Activated CD8-positive, alpha-beta T cell treated with anti-CD3 and anti-CD28 coated beads for 36 hours (primary cell): ENCODE results near the gene GOLT1A. TPM values are rescaled to one million over a fixed set of nuclear protein-coding genes. Genes with fewer than 3 reads are reported as not detected.

Experiments
- ATAC-seq: fragments of 200-7000 bp; cut with Tn5 transposase; one replicate; pipeline ENCODE4 v1.10.0; 2021; ENCODE audit warnings: mild to moderate bottlenecking, moderate library complexity
- CTCF ChIA-PET: fragments of 350-600 bp; sonication (Branson Sonifier 250); formaldehyde crosslinking; loops from one replicate; lab custom pipeline; 2021; ENCODE audit warnings: antibody characterized with exemption; lab: Charles Lee
- POLR2A ChIA-PET: fragments of 350-600 bp; sonication (Branson Sonifier 250); formaldehyde crosslinking; loops from one replicate; lab custom pipeline; 2021; ENCODE audit warnings: antibody characterized with exemption; lab: Charles Lee
- DNase-seq: peaks from one replicate; pipeline ENCODE4 v3.0.0-alpha.2; 2020
- H3K27ac Mint-ChIP-seq: one replicate; pipeline ENCODE4 v1.8.0; 2021; ENCODE audit warnings: mild to moderate bottlenecking, mixed read lengths
- H3K27me3 Mint-ChIP-seq: one replicate; pipeline ENCODE4 v1.8.0; 2021; ENCODE audit warnings: mixed read lengths
- H3K36me3 Mint-ChIP-seq: one replicate; pipeline ENCODE4 v1.8.0; 2021; ENCODE audit warnings: low read depth, mixed read lengths
- H3K4me1 Mint-ChIP-seq: one replicate; pipeline ENCODE4 v1.8.0; 2021; ENCODE audit warnings: low read depth, mixed read lengths
- H3K4me3 Mint-ChIP-seq: one replicate; pipeline ENCODE4 v1.8.0; 2021; ENCODE audit warnings: mild to moderate bottlenecking, moderate library complexity, mixed read lengths
- H3K9me3 Mint-ChIP-seq: one replicate; pipeline ENCODE4 v1.8.0; 2021; ENCODE audit warnings: mixed read lengths
- intact Hi-C: fragments of 100-400 bp; cut with micrococcal nuclease; formaldehyde crosslinking; loops from one replicate; pipeline ENCODE4 v1.10.0; 2022
- total RNA-seq, 2 experiments: library from RNA; stranded (reverse); gene quantifications; one replicate each; pipeline ENCODE4 v1.2.3, GENCODE V29; 2021
- TF ChIP-seq, protein P1 (sequence below): fragments of 200-600 bp; IDR thresholded peaks from one replicate; pipeline ENCODE4 v1.8.0; 2022; ENCODE audit warnings: antibody characterized with exemption, mild to moderate bottlenecking

Gene GOLT1A
- total RNA-seq, 2 experiments from 2014 or later = not detected

DNA sequence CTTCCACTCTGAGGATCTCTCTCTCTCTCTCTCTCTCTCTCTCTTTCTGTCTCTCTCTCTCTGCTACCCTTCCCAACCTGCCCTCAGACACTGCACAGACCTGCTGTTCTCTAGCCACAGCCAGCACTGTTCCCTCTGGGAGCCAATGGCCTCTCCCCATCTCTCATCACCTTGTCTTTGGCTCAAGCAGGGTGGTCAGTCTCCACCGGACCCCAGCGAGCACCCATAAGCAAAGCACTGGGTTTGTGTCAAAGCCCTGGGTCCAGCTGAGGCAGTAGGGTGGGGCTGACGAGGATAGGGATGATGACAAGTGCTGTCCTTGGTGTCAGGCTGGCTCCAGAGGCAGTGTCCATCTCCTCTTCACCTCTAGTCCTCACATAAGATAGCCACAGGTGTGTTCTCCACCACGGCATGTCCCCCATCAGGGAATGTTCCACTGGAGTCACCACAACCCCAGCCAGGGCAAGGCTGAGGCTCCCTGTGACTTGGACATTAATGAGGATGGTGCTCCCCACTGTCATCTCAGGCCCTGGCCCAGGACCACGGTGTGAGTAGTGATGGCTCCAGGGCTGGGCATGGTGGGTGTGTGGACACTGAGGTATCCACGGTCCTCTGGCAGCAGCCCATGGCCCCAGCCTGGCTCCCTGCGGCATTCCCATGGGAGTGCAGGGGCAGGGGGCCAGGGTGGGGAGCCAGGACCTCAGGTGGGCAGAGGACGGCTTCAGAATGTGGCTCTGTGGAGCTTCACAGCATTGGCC is 8.4 kb upstream of the GOLT1A start:
- no peaks in the 10 kb centered on the region for H3K36me3 Mint-ChIP-seq
- H3K4me1 Mint-ChIP-seq = peaks cover 6% of the 10 kb centered on the region
- H3K9me3 Mint-ChIP-seq = no peaks in the 10 kb centered on the region
- H3K27me3 Mint-ChIP-seq = no peaks in the 10 kb centered on the region
- DNase-seq = no peak
- H3K4me3 Mint-ChIP-seq = no peak overlapping the region
- no peak for ATAC-seq
- no peak overlapping the region for H3K27ac Mint-ChIP-seq
- ChIA-PET CTCF (interaction anchor here (1.4 kb wide), 1 partner anchor 15 kb away, joined by 5 read pairs; no protein-coding TSS in a partner anchor), POLR2A (no interaction called here)
- TF ChIP-seq, protein P1, sequence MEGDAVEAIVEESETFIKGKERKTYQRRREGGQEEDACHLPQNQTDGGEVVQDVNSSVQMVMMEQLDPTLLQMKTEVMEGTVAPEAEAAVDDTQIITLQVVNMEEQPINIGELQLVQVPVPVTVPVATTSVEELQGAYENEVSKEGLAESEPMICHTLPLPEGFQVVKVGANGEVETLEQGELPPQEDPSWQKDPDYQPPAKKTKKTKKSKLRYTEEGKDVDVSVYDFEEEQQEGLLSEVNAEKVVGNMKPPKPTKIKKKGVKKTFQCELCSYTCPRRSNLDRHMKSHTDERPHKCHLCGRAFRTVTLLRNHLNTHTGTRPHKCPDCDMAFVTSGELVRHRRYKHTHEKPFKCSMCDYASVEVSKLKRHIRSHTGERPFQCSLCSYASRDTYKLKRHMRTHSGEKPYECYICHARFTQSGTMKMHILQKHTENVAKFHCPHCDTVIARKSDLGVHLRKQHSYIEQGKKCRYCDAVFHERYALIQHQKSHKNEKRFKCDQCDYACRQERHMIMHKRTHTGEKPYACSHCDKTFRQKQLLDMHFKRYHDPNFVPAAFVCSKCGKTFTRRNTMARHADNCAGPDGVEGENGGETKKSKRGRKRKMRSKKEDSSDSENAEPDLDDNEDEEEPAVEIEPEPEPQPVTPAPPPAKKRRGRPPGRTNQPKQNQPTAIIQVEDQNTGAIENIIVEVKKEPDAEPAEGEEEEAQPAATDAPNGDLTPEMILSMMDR = no peak
- intact Hi-C loops = no loop called here

DNA sequence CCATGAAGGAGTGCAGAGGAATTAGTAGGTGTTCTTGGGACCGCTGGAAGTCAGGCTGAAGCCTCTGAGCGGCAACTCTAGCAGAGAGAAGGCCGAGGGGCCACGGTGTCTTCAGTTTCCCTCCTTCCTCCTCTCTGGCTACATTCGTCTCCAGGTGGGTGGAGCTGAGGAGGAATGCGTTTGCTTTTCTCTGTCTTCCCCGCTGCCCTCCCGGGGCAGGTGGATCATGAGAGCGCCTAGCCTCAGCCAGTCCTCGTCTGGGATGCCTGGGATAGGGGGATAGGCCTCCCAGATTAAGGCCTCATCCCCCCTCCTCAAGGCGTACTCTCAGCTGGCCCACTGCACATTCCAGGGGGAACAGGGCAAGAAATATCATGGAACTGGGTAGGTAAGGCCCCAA is 7.5 kb upstream of the GOLT1A start:
- H3K27me3 Mint-ChIP-seq = no peaks in the 10 kb centered on the region
- H3K27ac Mint-ChIP-seq = no peak overlapping the region
- no peaks in the 10 kb centered on the region for H3K36me3 Mint-ChIP-seq
- POLR2A ChIA-PET = no interaction called here
- CTCF ChIA-PET = no interaction called here
- intact Hi-C loops = no loop called here
- DNase-seq (no peak), ATAC-seq (no peak)
- TF ChIP-seq, protein P1 = no peak
- no peak overlapping the region for H3K4me3 Mint-ChIP-seq
- peaks cover 6% of the 10 kb centered on the region for H3K4me1 Mint-ChIP-seq
- no peaks in the 10 kb centered on the region for H3K9me3 Mint-ChIP-seq

DNA sequence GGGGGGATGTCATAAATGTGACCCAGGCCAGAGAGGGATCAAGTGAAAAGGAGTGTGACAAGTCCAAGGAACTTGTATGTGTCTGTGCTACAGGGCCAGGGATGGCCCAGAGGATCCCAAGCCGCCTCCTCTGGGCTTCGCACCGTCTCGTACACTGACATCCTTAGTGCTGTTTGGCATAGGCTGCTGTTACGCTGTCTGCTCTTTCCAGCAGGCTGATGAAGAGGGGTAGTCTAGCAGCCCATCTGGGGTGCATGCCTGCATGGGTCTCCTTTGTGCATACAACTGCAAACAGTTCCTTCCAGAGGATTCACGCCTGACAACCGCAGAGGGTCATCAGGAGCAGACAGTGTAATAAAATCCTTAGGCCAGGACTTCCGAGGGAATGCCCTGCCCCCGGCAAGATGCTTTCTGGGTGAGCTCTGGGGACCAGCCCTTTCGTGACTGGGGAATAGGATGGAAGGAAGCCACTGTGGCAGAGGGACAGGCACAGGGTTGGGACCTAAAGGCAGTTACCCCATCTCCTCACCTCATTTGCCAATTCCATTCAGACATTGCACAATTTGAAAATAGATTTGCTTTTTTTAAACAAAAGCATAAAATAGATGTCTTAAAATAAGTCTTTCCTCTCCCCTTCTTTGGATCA is 6.3 kb upstream of the GOLT1A start:
- intact Hi-C loops = no loop called here
- H3K4me1 Mint-ChIP-seq = peaks cover 6% of the 10 kb centered on the region
- no peak for DNase-seq
- no peaks in the 10 kb centered on the region for H3K27me3 Mint-ChIP-seq
- no peaks in the 10 kb centered on the region for H3K36me3 Mint-ChIP-seq
- H3K4me3 Mint-ChIP-seq = no peak overlapping the region
- TF ChIP-seq, protein P1 = no peak
- H3K9me3 Mint-ChIP-seq = no peaks in the 10 kb centered on the region
- ChIA-PET POLR2A (no interaction called here), CTCF (interaction anchor here (3.0 kb wide), 1 partner anchor 13 kb away, joined by 13 read pairs; no protein-coding TSS in a partner anchor)
- no peak for ATAC-seq
- H3K27ac Mint-ChIP-seq = no peak overlapping the region

DNA sequence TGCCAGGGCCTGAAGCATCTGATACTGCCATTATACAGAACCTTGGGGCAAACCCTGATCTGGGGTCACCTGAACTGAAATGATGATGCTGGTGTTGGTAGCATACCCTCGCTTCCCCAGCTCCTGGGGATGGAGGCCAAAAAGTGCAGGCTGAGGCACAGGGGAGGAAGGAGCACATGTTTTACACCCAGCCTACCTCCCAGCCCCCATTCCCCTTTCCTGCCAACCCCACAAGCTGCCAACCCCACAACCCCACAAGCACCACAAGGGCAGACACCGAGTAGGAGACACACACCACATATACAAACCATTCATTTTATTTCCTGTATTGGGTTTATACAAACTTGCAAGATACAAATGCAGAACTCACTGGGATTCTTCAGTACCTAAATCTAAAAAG is 4.8 kb upstream of the GOLT1A start:
- peaks cover 13% of the 10 kb centered on the region for H3K4me1 Mint-ChIP-seq
- H3K9me3 Mint-ChIP-seq = no peaks in the 10 kb centered on the region
- CTCF ChIA-PET = interaction anchor here (3.0 kb wide), 1 partner anchor 12 kb away, joined by 13 read pairs; no protein-coding TSS in a partner anchor
- no peaks in the 10 kb centered on the region for H3K36me3 Mint-ChIP-seq
- DNase-seq = no peak
- no peak overlapping the region for H3K27ac Mint-ChIP-seq
- no peak for ATAC-seq
- TF ChIP-seq, protein P1 = no peak
- no peak overlapping the region for H3K4me3 Mint-ChIP-seq
- POLR2A ChIA-PET = no interaction called here
- intact Hi-C loops = no loop called here
- H3K27me3 Mint-ChIP-seq = peaks cover 3% of the 10 kb centered on the region

DNA sequence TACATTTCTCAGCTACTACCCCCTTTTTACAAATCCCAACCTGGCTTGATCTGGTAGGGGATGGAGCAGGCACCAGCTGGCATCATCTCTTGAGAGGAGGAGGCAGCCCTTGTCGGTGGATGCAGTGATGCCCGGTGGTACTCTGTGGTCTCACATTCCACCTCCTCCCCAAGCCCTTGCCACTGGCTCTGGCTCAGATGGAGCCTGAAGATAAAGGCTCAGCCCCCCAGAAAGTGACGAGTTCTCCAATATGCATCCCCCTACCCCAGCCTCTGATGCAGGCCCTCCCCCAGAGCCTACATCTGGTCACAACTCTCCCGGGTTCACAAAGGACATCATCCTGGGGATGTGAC is 3.8 kb upstream of the GOLT1A start:
- DNase-seq (no peak), ATAC-seq (no peak)
- no peaks in the 10 kb centered on the region for H3K9me3 Mint-ChIP-seq
- H3K27ac Mint-ChIP-seq = no peak overlapping the region
- CTCF ChIA-PET = interaction anchor here (1.3 to 3.0 kb wide), 2 partner anchors 11 to 181 kb away, joined by 5 to 13 read pairs; no protein-coding TSS in a partner anchor
- TF ChIP-seq, protein P1 = no peak
- intact Hi-C loops = no loop called here
- H3K27me3 Mint-ChIP-seq = peaks cover 3% of the 10 kb centered on the region
- no peak overlapping the region for H3K4me3 Mint-ChIP-seq
- H3K36me3 Mint-ChIP-seq = no peaks in the 10 kb centered on the region
- H3K4me1 Mint-ChIP-seq = peaks cover 13% of the 10 kb centered on the region
- POLR2A ChIA-PET = no interaction called here
